ENCODE measurements around the gene GABRG3.
A peak's percentile ranks its signal among the peaks of the same experiment; 100 is the strongest.

The GABRG3 gene

DNA sequence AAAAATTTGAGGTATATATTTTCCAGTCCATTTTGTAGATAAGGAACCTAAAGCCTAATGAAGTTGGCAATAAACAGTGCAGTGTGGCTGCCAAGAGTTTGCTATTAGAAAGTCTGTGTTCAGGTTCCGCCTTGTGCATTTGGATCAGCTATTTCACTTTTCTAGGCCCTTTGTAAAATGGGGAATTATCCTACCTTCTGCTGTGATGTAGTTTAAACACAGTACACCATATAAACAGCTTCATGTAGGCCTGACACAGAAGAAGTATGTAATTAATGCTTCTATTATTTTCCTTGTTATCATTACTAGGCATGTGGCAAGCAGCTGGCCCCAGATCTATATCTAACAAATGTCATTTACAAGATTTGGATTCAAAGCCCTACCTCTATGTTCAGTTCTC, 456.3 kb downstream of the GABRG3 start (continued):
- TF ChIP-seq PATZ1 (CRISPR knock-in tag; IDR thresholded peaks at IDR 0.05; ENCODE audit: borderline replicate concordance) (no peak), ZNF565 (CRISPR knock-in tag; conservative IDR thresholded peaks at IDR 0.05; ENCODE audit: low read depth) (no peak), ZC3H10 (CRISPR knock-in tag; IDR thresholded peaks at IDR 0.05) (no peak), CREB5 (CRISPR knock-in tag; IDR thresholded peaks at IDR 0.05; ENCODE audit: low read depth) (no peak)

DNA sequence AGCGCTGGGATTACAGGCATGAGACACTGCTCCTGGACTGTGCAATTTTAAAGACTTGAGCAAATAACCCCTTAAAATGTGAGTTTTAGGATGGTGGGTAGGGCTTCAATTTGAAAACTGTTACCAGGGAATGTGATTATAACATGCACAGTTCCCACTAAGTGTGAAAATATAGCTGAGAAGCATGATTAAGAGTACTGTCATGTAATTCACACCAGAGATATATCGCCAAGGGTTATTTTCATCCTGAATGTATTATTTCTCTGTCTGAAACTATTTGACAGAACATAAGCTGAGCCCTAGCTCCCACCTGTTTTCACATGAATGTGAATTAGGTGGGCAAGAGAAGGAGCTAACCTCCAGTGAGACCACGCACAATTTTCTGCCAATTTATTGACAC, 457.2 kb downstream of the GABRG3 start:
- TF ChIP-seq TOX (CRISPR knock-in tag; IDR thresholded peaks at IDR 0.05; ENCODE audit: borderline replicate concordance) (no peak), ISL1 (CRISPR knock-in tag; IDR thresholded peaks at IDR 0.05) (no peak), PPARA (CRISPR knock-in tag; IDR thresholded peaks at IDR 0.05; ENCODE audit: borderline replicate concordance) (no peak), ESRRG (CRISPR knock-in tag; IDR thresholded peaks at IDR 0.05) (no peak), CSRNP3 (CRISPR knock-in tag; IDR thresholded peaks at IDR 0.05) (no peak), CSDC2 (CRISPR knock-in tag; IDR thresholded peaks at IDR 0.05) (no peak)
- TF ChIP-seq, protein P1, sequence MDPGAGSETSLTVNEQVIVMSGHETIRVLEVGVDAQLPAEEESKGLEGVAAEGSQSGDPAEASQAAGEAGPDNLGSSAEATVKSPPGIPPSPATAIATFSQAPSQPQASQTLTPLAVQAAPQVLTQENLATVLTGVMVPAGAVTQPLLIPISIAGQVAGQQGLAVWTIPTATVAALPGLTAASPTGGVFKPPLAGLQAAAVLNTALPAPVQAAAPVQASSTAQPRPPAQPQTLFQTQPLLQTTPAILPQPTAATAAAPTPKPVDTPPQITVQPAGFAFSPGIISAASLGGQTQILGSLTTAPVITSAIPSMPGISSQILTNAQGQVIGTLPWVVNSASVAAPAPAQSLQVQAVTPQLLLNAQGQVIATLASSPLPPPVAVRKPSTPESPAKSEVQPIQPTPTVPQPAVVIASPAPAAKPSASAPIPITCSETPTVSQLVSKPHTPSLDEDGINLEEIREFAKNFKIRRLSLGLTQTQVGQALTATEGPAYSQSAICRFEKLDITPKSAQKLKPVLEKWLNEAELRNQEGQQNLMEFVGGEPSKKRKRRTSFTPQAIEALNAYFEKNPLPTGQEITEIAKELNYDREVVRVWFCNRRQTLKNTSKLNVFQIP (CRISPR knock-in tag; IDR thresholded peaks at IDR 0.05; ENCODE audit: borderline replicate concordance, low read depth), result no peak
- no peak for ATAC-seq

DNA sequence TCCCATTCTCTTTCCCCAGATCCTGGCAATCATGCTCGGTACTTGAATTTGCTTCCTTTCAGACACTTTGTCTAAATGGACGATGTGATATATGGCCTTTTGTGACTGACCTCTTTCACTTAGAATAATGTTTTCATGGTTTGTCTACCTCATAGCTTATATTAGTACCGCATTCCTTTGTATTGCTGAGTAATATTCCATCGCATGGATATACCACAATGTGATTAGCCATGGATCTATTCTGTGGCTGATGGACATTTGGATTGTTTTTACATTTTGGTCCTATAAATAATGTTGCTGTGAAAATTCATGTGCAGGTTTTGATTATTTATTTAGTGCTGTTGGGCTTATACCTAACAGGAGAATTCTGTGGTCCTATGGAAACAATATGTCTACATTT, 458.6 kb downstream of the GABRG3 start:
- ATAC-seq, result no peak
- no peak for TF ChIP-seq CREB5 (CRISPR knock-in tag; IDR thresholded peaks at IDR 0.05; ENCODE audit: low read depth)
- TF ChIP-seq ARNTL (CRISPR knock-in tag; IDR thresholded peaks at IDR 0.05; ENCODE audit: borderline replicate concordance, low read depth), result no peak
- TF ChIP-seq ISL1 (CRISPR knock-in tag; IDR thresholded peaks at IDR 0.05), result no peak
- TF ChIP-seq PATZ1 (CRISPR knock-in tag; IDR thresholded peaks at IDR 0.05; ENCODE audit: borderline replicate concordance), result no peak
- no peak for TF ChIP-seq SNAI2 (CRISPR knock-in tag; IDR thresholded peaks at IDR 0.05)
- peak; percentile 97 for TF ChIP-seq ZNF8 (CRISPR knock-in tag; IDR thresholded peaks at IDR 0.05)
- TF ChIP-seq, protein P2, sequence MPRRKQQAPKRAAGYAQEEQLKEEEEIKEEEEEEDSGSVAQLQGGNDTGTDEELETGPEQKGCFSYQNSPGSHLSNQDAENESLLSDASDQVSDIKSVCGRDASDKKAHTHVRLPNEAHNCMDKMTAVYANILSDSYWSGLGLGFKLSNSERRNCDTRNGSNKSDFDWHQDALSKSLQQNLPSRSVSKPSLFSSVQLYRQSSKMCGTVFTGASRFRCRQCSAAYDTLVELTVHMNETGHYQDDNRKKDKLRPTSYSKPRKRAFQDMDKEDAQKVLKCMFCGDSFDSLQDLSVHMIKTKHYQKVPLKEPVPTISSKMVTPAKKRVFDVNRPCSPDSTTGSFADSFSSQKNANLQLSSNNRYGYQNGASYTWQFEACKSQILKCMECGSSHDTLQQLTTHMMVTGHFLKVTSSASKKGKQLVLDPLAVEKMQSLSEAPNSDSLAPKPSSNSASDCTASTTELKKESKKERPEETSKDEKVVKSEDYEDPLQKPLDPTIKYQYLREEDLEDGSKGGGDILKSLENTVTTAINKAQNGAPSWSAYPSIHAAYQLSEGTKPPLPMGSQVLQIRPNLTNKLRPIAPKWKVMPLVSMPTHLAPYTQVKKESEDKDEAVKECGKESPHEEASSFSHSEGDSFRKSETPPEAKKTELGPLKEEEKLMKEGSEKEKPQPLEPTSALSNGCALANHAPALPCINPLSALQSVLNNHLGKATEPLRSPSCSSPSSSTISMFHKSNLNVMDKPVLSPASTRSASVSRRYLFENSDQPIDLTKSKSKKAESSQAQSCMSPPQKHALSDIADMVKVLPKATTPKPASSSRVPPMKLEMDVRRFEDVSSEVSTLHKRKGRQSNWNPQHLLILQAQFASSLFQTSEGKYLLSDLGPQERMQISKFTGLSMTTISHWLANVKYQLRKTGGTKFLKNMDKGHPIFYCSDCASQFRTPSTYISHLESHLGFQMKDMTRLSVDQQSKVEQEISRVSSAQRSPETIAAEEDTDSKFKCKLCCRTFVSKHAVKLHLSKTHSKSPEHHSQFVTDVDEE (CRISPR knock-in tag; IDR thresholded peaks at IDR 0.05), result no peak

Data from SK-N-SH treated with all-trans-retinoic acid at 6 μM for 48 hours (cell line).